ENCODE measurements around the gene GUCY1A2.

Gene GUCY1A2

DNA sequence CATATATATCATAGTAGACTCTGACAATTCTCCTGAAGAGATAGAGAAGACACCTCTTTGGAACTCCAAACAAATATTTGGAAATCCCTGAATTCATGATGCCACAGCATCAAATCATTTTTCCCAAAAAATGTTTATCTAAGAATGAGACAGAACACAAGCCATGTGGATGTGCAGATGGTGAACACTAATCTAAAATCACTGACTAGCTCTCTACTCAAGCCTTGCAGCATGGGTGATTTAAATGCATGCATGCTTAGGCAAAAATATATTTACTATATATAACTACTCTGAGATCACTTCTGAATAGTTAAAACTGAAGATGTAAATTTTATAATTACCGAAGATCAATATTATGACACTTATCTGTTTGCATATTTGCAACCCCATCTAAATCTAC lies 289.9 kb downstream of the GUCY1A2 start:
- DNase-seq, result no peak

DNA sequence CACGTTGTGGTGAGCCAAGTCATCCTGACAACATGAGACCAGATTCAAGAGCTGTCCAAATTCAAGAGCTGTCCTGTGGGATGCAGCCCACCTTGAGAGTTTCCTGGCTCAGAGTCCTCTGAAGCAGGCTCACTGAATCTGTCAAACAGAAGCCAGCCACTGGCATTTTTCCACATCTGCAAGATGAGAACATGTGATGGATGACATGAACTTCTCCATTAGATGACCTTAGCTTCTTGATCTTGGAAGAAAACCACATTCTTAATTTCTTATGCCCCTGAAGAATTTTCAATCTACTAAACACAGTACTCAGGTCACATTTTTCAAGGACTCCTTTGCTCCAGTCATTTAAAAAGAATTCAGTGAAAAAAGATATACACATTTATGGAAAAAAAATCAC lies 291.0 kb downstream of the GUCY1A2 start:
- DNase-seq, result no peak

DNA sequence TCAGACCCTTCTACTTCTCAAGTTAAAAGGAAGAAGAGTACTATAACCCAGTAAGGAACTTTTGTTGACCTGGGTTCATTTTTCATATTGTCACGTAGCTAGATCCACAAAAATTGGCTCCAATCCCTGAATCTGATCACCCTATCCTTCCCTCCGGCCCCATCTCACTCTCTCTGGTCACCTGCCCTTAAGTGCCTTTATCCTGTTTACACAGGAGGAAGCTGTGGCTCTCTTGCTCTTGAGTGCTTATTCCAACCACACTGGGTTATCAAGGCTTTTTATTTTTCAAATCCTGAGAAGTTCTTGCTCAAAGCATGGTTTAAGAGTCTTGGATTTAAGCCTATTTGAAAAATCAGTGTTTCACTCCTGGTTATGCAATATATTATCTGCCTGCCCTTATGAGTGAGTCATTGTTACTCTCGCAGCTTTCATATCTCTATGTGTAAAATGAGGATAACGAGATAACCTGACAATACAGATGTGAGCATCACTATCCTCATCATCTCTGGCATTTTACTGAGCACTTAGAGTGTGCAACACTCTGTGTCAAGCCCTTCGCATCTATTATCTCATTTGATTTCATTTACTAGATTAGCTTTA lies 293.9 kb downstream of the GUCY1A2 start:
- DNase-seq, result no peak

DNA sequence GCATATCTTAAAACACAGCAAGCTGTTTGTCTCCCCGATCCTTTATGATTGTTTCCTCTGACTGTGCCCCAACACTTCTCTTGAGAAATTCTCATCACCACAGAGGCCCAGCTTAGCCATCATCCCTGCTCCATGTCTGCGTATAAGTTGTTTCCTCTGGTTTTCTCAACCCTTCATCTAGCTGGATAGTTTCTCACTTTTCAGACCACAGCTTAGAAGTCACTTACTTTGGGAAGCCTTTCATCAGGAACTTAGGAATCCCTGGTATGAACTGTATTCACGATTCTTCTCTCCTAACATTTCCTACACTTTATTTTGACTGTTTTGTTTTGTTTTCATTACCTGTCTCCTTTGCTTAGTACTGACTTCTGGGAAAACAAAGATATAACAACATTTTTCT lies 295.2 kb downstream of the GUCY1A2 start:
- no peak for DNase-seq

DNA sequence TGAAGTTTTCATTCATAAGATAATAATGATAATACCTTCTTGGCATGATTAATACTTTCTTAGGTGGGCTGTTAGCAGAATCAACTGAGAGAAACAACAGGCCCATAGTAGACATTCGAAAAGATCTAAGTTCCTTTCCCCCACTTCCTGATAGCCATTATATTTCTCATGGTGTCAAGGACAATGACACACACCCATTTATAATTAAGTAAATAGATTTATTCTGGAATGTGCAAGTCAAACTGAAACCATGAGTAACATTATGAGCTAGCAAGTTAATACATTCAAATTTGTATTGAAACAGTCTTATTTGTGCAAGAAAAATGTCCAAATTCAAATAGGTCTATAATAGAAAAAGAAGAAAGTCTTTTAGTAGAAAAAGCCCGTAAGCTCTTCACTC lies 301.1 kb downstream of the GUCY1A2 start:
- DNase-seq, result no peak

DNA sequence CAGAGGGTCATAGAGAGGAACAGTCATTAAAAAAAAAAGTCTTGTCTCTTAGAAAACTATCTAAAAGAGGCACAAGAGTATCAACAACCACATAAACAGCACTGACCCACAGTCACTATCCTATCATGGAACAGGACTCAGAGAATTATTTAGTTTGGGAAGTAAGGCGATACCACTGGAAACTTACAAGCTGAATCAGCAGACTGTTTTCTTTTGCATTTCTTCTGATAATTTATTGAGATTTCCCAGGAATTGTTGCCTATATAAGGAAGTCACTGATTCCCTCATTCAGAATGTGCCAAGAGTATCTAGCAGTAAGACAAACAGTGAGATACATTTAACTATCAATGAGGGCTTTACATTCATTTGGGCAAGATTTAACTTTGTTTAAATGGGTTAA lies 304.1 kb downstream of the GUCY1A2 start:
- no peak for DNase-seq

DNA sequence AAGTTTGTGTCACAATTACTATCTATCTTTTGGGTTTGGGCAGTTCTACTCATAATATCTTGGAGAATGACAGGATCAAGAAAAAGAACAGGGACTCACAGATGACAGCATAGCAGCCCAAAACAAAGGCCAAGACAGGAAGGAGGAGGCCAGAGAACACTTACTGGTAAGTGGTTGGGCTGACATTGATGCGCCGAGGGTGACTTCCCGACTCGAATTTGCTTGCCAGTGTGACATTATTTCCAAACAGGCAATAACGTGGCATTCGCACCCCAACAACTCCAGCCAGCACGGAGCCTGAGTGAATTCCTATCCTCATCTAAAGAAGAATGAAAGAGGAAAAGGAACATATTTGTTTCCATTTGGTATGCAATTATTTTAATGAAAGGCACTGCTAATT lies 309.9 kb downstream of the GUCY1A2 start:
- DNase-seq, result no peak

DNA sequence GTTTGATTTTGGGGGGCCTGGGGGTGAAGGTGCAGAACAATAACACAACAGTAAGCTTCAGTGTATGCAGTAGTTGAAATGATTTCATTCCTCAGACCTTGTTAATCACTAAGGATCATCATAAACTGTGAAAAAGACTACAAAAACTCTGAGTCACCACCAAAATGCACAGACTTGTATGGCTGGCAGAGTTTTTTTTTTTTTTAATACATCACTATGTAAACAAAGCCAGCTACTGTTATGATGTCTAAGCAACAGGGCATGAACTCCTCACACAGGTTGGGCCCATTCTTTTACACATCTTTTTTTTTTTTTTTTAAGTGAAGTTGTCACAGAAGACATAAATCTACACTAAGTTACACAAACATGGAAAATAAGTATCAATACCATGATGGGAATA lies 311.9 kb downstream of the GUCY1A2 start:
- no peak for DNase-seq

DNA sequence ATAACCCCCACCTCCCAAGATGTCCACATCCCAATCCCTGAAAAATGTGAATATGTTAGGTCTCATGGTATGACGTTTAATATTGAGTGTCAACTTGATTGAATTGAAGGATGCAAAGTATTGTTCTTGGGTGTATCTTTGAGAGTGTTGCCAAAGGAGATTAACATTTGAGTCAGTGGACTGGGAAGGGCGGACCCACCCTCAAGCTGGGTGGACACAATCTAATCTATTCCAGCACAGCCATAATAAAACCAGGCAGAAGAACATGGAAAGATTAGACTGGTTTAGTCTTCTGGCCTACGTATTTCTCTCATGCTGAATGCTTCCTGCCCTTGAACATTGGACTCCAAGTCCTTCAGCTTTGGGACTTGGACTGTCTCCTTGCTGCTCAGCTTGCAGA lies 315.5 kb downstream of the GUCY1A2 start:
- DNase-seq, result no peak

DNA sequence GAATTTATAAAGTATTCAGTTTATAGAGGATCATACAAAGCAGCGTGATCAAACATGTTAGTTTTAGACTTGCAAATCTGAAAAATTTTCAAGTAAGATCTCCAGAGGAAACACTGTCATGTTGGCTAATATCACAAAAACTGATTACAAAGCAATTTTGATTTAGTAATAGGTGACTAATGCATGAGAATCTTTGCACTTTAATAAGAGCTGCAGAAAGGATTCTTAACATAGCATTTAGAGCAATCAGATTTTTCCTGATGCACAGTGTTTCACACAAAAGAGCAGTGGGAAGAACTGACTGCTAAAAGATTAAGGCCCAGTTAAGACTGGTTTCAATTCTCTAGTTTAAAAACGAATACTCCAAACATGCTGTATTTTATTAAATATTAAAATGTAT lies 321.2 kb downstream of the GUCY1A2 start:
- no peak for DNase-seq

DNA sequence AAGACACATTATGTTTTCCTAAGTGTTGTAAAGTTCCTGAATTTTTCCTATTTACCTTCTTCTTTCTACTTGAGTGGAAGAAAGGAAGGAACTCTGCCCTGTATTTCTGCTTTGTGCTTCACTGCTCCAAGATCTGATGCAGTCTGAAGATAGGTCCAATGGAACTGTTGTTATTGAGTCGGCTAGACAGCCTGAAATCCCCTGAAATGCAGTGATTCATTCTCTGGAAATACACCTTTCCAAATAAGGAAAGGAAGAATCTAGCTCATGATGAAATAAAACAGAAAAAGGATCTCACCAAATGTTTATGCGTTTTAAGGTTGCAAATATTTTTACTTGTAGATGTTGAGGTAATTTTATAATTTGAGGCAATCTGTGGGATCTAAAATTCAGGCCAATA lies 322.8 kb downstream of the GUCY1A2 start:
- DNase-seq, result no peak

DNA sequence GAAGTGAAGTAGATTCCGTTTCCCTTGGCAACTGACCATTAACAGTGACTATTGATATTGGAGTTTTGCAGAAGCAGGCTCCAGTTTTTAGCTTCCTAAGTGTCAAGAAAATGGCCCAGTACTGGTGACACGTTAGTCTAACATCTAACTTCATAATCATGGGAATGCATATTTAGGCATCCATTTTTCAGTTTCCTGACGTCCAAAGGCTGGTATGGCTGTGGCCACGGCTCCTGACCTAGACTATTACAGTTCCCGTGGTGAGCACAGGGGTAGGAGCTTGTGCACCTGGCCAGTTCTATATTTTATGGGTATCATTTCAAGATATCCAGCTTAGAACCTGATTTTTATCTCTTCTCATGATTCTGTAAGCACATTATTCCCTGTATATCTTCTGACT lies 323.8 kb downstream of the GUCY1A2 start:
- DNase-seq, result no peak

DNA sequence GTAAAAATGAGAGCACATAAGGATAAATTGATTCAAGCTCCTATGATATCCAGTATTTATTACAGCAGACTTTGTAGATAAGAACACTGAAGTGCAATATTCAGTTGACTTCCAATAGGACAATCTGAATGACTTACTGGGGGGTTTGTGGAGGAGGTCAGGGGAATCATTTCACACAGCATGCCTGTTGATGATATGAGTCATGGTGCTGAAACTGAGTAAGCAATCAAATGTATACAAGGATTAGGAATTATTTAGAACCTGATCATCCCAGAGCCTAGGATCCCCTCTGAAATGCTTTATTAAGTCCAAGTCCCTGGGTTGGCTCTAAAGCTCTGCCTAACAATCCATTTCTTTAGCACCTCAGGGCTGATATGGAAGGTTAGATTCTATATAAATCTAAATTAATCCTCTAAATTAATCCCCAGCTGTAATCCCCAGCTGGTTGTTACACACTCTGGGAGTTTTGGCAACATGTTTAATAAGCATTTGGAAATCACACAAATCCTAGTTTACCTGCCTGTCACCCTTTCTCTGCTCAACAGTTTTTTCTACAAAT lies 326.4 kb downstream of the GUCY1A2 start:
- DNase-seq, result no peak

DNA sequence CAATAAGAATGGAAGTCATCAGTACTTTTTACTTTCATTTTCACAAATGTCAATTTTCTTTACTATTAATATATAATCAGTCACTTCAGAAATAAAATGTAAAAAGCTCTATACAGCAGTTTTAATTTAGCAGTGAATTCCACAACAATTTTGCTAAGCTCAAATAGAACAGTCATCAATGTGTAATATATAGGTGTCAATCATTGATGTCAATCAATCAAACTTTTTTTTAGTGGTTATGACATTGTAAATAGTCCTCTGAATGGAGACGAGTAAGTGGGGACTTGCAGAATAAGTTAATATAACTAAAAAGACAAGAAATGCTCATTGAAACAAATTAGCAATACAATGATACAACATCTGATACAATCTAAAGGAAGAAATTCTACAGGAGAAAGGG lies 327.4 kb downstream of the GUCY1A2 start:
- no peak for DNase-seq

DNA sequence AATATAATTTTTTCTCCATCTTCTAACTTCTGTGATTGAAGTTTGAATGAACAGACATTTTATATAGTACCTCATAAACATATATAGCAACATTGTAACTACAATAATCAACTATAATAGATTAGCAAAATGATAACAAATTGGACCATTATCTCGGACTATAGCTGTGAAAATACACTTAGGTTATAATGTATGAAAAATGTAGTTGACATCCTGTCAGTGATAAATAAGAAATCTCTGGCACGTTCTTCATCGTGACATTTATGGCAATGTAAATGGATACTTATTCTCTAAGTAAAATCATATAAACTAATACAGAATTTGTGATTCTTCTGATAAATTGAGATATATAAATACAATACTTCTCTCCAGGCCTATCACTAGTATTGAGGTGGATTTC lies 333.3 kb downstream of the GUCY1A2 start:
- DNase-seq, result no peak

DNA sequence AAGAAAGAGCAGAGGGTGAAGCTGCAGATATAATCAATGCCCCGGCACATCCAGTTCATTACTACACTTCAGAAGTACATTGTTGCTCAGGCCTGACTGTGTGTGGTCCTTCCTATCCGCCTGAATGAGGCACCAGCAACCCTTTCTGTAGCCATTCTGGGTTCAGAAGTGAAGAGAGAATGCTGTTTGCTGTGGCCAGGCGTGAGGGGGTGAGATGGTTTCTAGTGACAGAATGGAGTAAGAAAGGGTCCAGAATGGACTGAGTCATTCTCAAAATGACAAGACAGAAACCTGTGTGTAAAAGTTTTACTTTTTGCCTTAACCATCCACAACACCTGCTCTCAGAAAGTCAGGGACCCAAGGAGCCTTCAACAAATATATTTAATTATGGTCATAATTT lies 334.8 kb downstream of the GUCY1A2 start:
- DNase-seq, result no peak

DNA sequence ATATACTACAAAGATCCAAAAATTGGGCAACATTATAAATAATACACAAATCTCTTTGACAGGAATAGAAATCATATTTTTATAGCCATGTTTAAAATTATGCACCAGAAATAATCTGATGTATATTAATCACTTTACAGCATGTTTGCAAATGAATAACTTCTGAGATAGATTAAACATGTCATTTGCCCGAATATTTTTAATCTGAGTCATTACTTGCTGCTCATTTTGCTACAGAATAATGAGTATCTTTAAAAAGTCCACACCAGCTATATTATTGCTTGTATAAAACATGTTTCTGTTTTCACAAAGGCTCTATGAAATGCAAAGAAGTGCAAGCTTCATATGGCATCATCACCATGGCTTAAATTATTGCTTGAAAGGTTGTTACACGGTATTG lies 336.8 kb downstream of the GUCY1A2 start:
- DNase-seq, result no peak

DNA sequence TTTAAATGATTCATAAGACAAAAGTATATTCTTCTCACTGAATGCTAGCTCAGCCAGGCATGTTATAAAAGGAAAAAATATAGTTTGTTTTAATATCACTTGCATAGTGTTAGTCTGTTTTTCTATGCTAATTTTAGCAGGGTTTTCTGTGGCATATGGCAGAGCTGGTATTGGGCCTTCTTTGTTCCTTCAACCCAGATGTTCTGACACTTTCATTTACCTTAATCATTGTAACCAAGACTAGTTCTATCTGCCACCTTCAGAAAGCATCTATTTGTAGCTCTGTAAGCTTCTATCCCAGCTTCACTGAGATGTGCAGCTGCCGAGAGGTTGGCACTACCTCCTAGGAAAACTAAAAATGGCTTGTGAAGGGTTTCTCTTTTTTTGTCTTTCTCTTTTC lies 338.7 kb downstream of the GUCY1A2 start:
- no peak for DNase-seq

DNA sequence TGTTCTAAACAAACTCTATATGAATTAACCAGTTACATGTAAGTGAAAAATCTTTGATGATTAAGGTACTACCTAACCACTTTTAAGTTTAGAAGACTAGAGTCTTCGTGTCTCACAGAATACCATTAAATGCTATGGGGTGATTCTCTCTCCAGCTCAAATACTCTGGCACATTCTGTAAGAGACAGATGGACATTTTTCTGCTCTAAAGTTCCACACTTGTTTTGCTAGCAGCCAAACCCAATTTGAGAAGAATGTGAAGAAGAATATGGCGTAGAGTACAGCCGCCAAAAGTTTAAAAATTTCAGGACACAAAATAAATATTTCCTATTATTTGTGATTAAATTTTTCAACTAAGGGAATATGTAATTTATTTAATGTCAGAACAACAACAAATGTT lies 339.1 kb downstream of the GUCY1A2 start:
- DNase-seq, result no peak

DNA sequence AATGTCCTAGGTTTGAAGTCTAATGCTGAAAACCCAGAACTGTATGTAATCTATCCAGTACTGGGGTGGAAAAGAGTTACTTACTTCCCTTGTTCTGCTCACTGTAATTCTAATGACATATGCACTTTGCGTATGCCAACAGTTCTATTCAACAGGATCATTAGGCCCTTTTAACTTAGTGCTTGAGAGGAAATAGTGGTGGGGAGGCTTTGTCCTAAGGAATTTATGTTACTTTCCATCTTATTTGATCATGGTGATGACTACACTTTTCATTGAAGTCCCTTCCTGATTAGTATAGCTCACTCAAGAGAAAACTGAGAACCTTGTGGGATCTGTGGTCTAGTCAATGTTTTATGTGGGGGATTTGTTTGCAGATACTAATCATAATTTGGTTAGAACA lies 348.2 kb downstream of the GUCY1A2 start:
- no peak for DNase-seq

DNA sequence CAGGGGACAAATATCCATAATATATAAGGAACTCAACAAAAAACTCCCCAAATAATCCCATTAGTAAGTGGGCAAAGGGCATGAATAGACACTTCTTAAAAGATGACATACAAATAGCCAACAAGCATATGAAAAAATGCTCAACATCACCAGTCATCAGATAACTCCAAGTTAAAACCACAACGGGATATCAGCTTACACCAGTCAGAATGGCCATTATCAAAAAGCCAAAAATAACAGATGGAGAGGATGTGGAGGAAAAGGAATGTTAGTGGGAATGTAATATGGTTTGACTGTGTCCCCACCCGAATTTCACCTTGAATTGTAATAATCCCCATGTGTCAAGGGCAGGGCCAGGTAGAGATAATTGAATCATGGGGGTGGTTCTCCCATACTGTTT lies 350.1 kb downstream of the GUCY1A2 start:
- no peak for DNase-seq

DNA sequence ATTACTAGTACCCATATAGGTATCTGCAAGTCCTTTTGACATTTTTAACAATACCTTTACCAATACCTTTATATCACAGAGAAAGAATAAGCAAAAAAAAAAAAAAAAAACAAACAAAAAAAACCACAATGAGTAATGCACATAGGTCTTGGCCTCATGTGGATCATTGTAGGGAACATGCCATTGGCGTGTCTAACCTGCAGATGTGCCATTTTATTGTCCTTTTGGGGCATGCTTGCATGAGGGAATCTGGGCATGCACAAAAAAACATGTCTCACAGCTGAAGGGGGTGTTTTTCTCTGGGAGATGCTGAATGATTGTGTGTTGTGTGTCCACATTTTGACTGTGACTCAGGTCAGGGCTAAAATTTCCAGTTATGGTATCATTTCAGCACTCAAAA lies 361.6 kb downstream of the GUCY1A2 start:
- DNase-seq, result no peak

DNA sequence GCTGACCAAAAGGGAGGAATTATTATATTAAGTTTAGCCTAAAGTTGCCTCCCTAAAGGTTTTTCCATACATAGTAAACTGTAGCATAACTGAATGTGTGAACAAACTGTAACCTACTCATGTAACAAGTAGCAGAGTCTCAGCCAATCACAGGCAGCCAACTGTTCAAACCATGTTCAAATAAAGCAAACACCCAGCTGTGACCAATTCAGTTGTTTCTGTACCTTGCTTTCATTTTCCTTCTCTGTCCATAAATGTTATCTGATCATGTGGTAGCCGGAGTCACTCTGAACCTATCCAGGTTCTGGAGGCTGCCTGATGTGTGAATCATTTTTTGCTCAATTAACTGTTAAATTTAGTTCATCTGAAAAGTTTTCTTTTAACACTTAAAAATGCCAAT lies 373.5 kb downstream of the GUCY1A2 start:
- no peak for DNase-seq

DNA sequence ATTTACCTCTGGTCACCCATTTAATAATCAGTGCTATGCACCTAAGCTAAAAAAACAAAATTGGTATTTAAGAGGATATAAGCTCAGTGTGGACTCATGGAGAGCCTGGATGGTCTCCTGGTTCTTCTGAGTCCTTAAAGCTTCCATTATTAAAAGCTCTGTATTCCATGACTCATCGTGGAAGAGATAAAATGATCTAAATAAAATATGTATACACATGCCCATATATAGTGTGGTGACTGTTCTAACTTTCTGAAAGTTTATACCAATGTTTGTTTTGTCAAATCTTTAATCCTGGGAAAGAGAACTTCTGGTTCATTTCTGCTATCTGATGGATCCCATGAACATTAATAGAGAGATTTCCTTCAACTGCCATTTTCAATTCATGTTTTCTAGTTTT lies 375.9 kb downstream of the GUCY1A2 start:
- no peak for DNase-seq

DNA sequence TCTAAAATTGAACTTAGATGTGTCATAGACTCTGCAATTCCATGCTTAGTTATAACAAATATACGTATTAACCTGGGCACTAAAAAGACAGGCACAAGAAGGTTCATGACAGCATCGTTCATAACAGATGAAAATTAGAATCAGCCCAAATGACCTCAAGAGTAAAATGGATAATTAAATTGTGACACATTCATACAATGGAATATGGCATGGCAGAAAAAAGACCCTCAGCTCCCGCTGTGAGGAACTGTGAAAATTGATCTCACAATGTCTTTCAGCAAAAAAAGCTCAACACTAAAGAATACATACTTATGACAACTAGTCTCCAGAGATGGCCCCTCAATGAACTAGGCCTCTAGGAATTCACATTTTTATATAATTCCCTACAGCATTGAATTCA lies 386.0 kb downstream of the GUCY1A2 start:
- no peak for DNase-seq

DNA sequence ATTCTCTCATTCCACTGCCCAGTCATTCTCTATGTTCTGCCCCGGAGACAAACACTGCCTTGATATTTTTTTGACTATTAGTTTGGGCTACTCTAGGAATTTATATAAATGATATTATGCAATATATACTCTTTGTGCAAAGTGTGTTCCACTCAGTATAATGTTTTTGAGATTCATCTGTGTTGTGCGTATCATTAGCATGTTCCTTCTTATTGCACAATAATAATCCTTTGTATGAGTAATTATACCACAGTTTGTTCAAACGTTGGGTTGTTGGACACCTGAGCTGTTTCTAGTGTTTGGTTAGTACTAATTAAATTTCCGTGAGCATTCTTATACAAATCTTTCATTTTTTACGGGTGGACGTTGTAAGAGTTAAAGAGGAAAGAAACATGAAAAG lies 390.6 kb downstream of the GUCY1A2 start:
- no peak for DNase-seq

All from activated CD4-positive, alpha-beta T cell treated with anti-CD3 and anti-CD28 coated beads, Interleukin-10, Interleukin-2, amounts not matched to agents 100 ng/mL and 50 ng/mL, durations not matched to agents 16 hours and 8 hours (primary cell).